Stimulated activated CD8-positive, alpha-beta memory T cell treated with anti-CD3 and anti-CD28 coated beads, Interleukin-15, amount 100 ng/mL, for 48 hours (primary cell): ENCODE measurements around the gene TMPRSS11D.

ENCODE experiments used
- DNase-seq, 2 donors: peaks; one replicate each; pipeline ENCODE4 v3.0.0-alpha.2; 2020; ENCODE audit warnings: low read depth in 2 of 2

The TMPRSS11D gene, protein sequence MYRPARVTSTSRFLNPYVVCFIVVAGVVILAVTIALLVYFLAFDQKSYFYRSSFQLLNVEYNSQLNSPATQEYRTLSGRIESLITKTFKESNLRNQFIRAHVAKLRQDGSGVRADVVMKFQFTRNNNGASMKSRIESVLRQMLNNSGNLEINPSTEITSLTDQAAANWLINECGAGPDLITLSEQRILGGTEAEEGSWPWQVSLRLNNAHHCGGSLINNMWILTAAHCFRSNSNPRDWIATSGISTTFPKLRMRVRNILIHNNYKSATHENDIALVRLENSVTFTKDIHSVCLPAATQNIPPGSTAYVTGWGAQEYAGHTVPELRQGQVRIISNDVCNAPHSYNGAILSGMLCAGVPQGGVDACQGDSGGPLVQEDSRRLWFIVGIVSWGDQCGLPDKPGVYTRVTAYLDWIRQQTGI

DNA sequence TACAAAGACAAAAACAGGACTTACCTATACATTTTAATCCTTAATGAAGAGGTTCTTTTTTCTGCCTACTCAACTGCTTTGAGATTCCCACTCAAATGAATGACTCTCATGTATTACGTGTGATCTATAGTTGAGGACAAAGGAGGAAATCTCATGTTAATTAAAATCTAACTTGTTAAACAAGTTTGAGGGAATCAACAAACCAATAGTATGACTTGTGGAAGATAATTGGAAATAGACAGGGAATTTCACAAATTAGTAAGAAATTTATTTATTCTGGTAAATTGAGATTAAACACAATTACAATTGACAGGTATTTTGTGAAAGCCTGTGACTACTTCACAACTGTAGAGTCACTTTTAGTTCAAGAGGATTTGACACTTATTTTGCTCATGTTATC lies at the start of gene TMPRSS11D:
TSS of gene TMPRSS11D (minus strand) at position 101 of the 400 bp plus-strand sequence. CDS start at position 32, 69 bp downstream.
- no peak for DNase-seq

DNA sequence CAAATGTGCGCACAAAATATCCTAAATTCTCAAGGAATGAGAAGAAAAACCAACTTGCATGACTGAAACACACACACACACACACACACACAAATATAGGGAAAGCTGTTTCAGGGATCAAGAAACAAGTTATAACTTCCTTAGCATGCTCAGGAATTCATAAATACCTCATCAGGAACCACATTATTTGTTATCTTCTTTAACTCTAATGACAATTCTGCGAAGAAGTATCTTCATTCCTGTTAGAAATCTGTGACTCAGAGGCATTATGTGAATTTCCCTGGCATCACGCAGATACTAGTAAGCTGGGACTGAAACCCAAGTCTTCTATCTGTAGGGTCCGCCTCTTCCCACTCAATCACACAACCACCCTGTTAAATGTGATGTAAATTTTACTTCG lies 49.2 kb upstream of the TMPRSS11D start:
- DNase-seq: no peak

- DNase-seq: no peak
These were observed 47.5 kb upstream of the TMPRSS11D start for GRCh38 chr4:67931256-67931655.

- no peak for DNase-seq
These were observed 45.6 kb upstream of the TMPRSS11D start for GRCh38 chr4:67929426-67929825.

- DNase-seq: no peak
These were observed 44.7 kb upstream of the TMPRSS11D start for GRCh38 chr4:67928546-67928945.

DNA sequence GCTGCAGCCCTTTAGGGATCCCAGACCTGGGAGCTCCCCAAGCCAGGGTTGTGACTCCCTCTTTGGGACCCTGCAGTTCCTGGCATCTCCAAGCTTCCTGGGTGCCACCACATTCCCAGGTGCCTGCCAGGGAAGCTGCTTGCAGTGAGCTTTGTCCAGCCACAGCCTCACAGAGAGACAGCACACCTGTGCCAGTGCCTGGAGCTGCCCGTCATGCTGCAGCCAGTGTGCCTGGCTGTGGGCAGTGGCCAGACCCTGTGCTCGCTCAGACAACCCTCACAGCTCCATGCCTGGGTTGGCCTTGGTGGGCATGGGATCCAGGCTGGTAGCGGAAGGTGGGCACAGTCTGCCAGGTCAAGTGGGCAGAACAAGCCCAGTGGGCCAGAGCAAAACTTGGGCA lies 43.4 kb upstream of the TMPRSS11D start:
- no peak for DNase-seq

GRCh38 chr4:67926485-67926884 lies 42.7 kb upstream of the TMPRSS11D start:
- no peak for DNase-seq

DNA sequence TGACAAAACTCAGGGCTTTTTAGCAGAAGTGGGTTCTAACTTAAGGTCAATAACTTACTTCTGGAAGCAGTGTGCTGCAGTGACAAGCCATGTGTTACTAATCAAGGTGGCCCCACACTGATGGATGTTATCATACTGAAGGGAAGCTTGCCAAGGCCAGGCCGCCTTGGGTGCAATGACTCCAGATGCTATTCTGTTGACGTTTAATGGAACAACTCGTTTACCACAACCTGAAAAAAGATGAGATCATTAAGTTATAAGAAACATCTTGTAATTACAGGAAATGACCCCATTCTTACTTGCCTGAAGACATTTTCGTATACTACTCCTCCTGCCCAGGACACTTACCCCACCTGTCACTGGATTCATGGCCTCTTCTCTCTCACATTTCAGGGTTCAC lies 38.9 kb upstream of the TMPRSS11D start:
- DNase-seq: no peak

- no peak for DNase-seq
These were observed 34.6 kb upstream of the TMPRSS11D start for GRCh38 chr4:67918428-67918827.

DNA sequence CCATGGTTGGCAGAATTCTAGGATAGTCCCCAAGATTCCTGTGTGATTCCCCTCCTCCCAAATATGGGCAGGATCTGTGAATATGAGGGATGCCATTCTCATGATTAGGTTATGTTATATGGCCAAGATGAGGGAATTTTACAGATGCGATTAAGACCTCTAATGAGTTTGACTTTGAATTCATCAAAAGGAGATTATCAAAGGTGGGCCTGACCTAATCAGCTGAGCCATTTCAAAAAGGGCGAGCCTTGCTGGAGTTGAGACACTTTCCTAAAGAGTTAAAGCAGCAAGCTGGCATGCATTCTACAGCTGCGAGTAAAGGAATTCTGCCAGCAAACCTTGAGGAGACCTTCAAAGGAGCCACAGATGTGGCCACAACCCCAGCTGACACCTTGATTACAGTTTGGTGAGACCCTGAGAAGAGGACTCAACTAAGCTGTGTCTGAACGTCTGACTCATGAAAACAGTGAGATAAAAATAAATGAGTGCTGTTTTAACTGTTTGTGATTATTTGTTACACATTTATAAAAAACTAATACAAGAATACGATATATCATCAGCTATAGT lies 31.7 kb upstream of the TMPRSS11D start:
- no peak for DNase-seq

GRCh38 chr4:67912080-67912479 lies 28.3 kb upstream of the TMPRSS11D start:
- DNase-seq: no peak

DNA sequence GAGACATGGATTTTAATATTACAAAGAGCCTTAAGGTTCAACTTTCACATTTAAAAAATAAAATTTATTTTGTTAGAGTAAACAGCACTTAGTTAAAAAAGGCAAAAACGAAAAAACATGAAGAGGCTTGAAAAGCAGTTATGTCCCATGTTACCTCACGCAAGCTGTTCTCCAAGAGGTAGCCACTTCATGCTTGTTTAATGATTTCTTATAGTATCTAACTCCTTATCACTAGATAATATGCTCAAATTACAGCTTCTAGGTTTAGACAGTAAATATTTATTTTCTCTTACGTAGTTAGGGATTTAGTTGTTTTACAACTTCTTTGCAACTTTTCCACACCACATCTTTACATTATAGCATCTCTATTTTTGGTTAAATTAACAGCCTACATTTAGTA lies 27.8 kb upstream of the TMPRSS11D start:
- DNase-seq: no peak

DNA sequence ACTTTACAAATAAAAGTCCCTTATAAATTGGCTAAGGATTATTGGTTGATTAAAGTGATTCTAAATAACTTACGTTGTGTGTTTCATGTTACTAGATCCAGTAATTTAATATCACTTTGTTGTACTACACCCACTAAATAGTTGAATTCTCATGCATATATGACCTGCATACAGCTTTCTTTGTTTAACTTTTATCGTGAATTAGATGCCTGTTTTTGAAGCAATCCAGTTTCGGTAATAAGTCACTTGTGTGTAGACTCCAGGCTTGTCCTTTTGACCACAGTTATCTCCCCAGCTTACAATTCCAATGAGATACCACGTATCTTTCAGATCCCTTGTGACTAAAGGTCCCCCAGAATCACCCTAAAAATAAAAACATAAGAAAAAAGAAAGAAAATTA lies 27.3 kb upstream of the TMPRSS11D start:
- no peak for DNase-seq

- DNase-seq: no peak
These were observed 26.7 kb upstream of the TMPRSS11D start for GRCh38 chr4:67910585-67910905.

DNA sequence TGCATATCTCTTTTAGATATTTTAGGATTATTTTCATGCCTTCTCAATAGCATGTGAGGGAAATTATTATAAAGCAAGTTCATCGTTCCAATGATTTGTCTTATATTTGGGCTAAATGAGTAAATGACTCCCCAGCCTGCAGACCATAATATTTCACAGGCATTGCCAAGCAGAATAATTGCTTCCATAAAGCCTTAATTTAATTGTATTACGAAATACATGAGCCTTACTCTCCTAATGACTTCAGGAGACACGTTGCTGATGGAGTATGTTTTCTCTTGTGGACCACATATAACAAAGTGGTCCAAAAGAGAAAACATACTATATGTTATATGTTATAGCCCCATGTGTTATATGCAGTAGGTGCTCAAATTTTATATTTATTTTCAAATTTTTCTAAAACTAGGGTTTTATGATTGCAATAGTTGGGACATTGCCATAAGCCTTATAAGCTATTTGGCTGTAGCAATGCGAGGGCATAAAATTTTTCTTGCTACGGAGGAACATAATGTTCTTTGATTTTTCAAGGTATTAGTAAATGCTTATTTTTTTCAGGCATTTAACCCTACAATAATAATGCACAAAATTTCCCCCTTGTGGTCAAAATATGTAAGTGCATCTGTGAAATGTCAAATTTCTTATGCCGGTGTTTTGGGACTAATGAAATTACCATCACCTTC lies 26.2 kb upstream of the TMPRSS11D start:
- DNase-seq: no peak

DNA sequence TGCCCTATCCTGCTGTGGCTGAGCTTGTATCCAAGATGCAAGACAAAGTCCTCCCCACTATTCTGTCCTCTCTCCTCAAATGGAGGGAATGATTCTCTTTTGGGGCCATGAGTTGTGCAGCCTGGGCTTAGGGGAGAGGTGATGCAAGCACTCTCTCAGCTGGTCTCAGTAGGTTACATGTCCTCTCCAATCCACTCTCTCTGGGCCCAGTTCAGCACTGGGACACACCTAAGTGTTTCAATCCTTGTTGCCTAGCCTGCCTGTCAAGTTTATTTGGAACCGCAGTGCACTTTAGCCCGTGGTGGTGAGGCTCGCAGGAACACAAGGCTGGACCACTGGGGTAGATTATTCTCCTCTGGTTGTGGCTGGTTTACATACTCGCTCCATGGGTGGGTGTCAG lies 23.8 kb upstream of the TMPRSS11D start:
- no peak for DNase-seq

- no peak for DNase-seq
These were observed 15.3 kb upstream of the TMPRSS11D start for GRCh38 chr4:67899096-67899495.

GRCh38 chr4:67897686-67898085 lies 13.9 kb upstream of the TMPRSS11D start:
- no peak for DNase-seq

DNA sequence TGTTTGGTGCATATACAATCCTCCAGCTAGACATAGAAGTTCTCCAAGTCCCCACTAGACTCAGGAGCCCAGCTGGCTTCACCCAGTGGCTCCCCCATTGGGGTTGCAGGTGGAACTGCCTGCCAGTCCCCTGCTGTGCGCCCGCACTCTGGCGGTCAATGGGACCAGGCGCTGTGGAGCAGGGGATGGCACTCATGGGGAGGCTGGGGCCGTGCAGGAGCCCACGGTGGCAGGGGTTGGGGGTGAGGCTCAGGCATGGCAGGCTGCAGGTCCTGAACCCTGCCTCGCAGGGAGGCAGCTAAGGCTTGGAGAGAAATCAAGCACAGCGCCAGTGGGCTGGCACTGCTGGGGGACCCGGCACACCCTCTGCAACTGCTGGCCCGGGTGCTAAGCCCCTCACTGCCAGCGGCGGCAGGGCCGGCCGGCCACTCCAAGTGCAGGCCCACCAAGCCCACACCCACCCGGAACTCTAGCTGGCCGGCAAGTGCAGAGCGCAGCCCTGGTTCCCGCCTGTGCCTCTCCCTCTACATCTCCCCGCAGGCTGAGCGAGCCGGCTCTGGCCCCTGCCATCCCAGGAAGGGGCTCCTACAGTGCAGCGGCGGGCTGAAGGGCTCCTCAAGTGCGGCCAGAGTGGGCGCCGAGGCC lies 12.7 kb upstream of the TMPRSS11D start:
- no peak for DNase-seq

- DNase-seq: no peak
These were observed 10.9 kb upstream of the TMPRSS11D start for GRCh38 chr4:67894659-67895058.

DNA sequence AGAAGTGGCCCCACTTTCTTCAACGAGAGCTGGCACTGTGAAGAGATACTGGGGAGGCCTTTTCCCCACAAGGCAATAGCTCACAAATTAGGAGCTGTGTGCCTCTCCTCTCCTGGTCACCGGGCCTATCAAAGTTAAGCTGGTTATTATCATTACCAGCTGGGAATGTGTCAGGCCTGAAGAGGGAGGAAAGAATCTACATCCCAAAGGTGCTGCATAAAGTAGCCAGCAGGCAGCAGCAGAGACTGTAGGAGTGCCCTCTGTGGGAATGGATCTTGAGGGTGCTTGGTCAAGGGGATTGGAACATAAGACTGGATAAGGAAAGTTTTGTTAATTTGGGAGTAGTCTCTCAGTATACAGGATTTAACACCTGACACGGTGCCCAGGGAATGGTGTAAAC lies 9.1 kb upstream of the TMPRSS11D start:
- DNase-seq: no peak

DNA sequence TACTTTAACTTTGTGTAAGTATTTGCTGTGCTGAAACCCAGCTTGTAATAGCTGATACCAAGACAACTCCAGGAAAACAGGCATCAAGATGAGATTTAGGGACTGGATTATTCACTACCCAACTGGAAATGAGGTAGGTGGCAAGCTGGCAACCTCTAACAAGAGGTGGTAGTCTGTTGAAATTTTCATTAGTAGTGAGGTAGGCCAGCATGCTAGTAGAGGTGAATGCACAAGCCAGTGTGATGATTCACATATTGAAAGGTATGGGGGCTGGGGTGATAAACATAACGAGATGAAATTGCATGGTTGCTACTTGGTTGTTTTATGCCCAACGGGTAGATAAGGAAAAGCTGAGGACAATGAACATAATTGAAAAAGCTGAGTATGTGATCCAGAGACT lies 8.5 kb upstream of the TMPRSS11D start:
- DNase-seq: no peak

DNA sequence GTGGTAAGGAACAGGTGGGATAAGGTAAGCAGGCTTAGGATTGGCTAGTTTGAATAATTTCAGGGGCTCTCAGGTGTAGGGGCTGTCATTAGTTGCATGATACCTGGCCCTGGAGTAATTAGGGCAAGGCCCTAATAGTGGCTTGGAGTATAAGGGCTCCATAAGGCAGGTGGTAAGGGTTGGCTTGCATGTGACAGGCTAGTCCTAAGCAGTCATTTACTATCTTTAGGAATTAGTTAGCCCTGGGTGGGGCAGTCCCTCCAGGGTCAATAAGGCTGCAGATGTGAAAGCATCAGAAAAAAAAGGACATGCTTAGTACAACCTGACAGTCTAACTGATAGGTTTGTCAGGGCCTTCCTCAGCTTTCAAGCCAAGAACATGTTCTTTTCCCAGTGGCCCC lies 7.8 kb upstream of the TMPRSS11D start:
- no peak for DNase-seq
